Non-pigmented ciliary epithelial cell (primary cell): Measurements from ENCODE around the gene MS4A18.
"Not testable (repeated sequence)": the region's sequence is repeated elsewhere in the genome, so short reads cannot be mapped to it uniquely, and the experiment has no call there.

Experiments
- DNase-seq: peaks from one replicate; pipeline ENCODE4 v3.0.0-alpha.2; 2010; ENCODE audit warnings: low read depth

The MS4A18 gene

DNA sequence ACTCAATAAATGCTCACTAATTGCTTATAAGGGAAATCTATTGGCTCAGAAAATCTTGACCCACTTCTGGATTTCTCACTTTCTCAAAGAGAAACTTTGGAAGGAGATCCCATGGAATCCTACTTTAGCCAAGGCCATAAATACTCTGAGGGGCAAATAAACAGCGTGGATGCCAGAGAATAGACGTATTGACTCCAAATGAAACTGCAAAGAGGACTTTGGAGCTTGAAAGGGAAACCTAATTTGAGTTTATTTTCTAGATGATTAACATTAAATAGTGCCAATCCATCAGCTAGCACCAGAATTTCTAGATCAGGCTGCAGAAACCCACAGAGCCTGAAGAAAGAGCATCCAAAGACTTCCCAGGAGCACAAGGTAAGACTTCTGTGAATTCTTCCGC is at the start of gene MS4A18:
MS4A18 (plus strand) TSS at position 301 of the 400 bp plus-strand sequence.
- no peak for DNase-seq

DNA sequence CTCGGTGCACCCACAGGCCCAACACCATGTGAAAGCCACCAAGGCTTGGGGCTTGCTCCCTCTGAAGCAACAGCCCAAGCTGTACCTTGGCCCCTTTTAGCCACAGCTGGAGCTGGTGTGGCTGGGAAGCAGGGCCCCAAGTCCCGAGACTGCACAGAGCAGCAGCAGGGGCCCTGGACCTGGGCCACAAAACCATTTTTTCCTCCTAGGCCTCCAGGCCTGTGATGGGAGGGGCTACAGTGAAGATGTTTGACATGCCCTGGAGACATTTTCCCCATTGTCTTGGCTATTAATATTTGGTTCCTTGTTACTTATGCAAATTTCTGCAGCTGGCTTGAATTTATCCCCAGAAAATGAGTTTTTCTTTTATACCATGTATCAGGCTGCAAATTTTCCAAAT is 46.3 kb upstream of the MS4A18 start:
- DNase-seq = not testable (repeated sequence)

DNA sequence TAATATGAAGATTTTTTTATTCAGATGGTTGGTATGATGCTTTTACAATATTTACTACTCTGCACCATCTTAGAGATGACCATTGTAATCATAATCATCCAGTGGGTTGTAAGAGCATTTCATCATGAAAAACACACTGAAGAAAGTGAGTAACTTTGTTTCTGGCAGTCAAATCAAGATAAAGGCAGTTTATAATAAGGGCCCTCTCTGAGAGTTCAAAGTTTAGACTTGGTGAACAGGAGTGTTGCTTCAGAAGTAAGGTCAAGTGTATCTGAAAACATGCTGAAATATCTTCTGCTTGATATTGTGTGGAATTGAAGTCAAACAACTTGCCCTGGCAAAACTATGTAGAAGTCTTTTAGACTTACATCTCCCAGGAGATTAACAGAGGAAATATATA is 44.6 kb upstream of the MS4A18 start:
- no peak for DNase-seq

DNA sequence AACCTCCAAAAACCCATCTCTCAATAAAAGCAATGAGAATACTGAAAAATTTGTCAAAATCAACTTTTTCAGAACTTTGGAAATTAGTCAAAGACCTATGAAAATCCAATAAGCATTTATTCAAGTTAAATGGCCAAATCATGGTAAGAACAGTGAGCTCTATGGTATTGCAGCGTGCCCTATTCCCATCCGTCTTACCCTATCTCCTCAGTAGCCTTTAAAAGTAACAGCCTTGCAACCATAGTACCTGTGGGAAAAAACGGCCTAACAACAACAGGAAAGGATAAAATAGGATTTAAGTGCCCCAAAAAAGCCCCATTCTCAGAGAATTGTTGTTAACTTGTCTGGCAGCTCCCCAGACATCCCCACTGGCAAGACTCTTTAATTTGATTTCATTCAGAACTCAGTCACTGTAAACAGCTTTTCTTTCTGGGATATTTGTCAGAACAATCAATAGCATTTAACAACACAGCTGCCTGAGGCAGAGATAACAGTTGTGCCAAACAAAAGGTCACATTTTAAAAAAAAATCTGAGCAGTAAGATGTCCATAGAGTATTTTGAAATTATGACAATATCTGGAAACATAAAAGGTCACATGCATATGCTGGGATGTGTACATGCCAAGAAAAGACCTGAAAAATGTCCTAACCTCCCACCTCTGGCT is 43.9 kb upstream of the MS4A18 start:
- no peak for DNase-seq

DNA sequence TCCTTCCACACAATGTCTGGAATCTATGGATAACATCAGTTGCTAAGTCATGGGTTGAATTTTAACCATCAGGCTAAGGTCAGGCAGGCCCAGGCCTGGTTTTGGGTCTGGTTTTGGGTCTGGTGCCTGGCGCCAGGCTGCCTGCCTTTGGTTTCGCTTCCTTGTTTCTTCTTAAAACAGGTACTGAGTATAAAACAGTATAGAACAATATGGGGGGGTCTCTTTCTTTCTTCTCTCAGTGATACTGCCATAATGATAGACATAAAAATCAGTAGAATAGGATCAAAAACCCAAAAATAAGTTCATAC is 40.0 kb upstream of the MS4A18 start:
- DNase-seq = not testable (repeated sequence)

DNA sequence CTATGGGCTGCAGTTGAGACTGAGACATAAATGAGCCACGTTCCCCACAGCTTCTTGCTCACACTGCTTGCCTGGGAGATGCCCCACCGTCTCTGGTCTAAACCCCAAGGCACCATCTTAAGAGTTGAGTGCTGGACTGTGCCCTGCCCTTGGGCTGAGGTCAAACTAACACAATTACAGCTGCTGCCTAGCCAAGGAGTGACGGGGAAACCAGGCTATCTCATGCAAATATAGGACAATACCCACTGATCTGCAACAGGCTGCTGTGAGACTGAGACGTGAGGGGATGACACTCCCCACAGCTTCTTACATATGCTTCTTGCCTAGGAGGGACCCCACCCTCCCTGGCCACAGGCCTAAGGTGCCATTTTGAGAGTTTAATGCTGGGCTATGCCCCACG is 32.9 kb upstream of the MS4A18 start:
- no peak for DNase-seq

DNA sequence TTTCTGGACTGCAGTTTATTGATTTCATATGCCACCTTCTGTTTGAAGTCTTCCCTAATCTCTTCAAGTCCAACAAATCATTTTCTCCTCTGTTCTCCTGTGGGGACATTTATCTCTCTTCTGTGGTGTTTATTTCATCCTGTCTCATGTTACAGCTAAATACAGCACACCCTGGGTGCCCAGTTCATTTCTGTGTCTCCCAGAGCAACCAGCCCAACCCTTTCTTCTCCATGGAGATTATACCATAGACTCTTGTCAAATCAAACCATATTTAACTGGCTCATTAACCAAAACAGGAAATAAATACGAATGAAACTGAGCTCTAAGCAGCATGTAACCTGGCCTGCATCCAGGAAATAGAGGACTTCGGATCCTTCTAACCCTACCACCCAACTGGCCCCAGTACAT is 25.2 kb upstream of the MS4A18 start, which contains the start of gene MS4A8:
MS4A8 (plus strand) TSS at position 329 of the 408 bp plus-strand sequence. CDS start 1,249 bp downstream, outside the sequence.
- no peak for DNase-seq

DNA sequence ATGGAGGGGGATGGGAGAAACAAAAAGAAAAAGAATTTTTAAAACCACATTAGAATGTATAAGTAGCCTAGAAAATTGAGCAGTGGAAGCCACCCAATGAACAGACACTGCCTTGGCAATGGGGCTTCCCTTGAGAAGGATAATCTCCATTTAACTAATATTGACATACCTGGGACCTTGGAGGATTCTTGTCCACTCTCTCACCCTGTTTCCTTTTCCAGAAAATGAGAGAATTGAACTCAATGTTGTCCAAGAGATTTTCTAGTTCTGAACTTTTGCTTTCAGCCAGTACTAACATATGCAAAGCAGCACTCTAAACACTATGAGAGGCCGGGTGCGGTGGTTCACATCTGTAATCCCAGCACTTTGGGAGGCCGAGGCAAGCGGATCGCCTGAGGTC is 24.6 kb upstream of the MS4A18 start:
- DNase-seq = no peak

DNA sequence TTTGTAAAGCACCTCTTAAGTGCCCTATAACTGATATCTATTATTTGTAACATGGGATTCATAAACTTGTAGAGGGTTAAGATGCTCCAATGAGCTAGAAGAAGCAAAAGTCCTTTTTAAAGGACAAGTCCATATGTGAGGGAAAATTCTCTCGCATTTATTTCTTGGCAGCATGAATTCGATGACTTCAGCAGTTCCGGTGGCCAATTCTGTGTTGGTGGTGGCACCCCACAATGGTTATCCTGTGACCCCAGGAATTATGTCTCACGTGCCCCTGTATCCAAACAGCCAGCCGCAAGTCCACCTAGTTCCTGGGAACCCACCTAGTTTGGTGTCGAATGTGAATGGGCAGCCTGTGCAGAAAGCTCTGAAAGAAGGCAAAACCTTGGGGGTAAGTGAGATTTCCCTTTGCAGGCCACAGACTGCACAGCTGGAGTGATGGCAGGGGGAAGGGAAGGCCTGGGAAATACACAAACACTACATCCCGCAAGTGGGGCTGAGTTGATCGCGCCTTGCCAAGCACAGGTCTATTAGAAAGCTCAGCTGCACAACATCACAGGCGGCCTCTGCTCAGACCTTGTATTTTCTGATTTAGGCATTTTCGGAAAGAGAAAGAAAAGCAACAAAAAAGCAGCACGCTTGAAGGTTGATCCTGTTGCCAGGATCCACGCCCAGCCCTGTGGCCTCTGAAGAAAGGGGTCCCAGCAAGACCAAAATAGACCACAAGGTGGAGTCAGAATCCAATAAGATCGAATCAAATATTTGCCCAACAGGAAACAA is 23.6 kb upstream of the MS4A18 start:
- DNase-seq = no peak

DNA sequence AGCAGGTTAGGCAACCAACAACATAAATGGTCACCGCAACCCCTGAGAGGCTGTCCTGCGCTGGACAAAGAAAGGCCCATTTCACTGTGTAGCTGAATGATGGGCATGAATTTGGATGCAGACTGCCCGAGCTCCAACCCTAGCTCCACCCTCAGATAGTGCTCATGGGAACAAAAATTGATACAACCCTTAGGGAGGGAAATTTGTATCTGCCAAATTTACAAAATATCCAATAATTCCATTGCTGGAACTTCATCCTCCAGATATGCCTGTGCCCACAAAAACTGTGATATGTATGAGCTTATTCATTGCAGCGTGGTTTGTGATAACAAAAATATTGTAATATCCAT is 23.1 kb upstream of the MS4A18 start:
- no peak for DNase-seq

DNA sequence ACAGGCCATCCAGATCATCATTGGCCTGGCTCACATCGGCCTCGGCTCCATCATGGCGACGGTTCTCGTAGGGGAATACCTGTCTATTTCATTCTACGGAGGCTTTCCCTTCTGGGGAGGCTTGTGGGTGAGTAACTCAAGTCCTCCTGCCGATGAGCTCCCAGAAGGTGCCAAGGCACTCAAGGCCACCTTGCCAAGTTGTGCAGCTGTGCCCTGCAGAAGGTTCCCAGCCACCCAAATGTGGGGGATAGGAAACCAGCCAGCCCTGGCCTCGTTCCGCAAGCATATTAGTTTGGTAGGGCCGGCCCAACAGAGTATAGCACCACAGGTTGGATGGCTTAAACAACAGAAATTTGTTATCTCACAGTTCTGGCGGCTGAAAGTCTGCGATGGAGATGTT is 21.1 kb upstream of the MS4A18 start:
- no peak for DNase-seq

DNA sequence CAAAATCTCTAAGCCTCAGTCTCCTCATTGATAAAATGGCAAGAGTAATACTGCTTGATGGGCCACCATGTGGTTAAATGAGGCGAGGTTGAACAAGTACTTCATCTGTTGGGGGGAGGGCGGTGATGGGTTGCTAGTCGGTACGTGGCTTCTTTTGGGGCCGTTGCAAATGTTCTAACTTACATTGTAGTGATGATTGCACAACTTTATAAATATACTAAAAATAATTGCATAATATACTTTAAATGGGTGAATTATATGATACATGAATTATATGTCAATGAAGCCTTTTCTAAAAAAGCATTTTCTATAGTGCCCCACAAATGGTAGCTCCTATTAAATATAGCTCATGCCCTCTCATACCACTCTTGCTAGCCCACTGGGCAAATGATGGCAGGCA is 18.6 kb upstream of the MS4A18 start:
- DNase-seq = no peak

DNA sequence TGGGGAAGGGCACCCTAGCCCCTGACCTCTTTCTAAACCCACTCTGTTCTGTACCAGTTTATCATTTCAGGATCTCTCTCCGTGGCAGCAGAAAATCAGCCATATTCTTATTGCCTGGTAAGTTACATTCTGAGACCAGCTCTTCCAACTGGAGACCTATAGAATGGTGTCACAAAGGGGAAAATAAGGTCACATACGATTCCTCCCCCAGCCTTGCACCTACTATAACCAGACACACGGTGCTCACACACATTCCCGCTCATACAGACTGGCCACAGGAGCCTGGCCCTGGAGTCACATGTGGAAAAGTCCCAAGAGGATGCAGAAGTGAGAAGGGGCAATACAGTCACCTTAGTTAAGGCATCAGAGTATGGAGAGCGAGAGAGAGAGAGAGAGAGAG is 17.6 kb upstream of the MS4A18 start:
- no peak for DNase-seq

DNA sequence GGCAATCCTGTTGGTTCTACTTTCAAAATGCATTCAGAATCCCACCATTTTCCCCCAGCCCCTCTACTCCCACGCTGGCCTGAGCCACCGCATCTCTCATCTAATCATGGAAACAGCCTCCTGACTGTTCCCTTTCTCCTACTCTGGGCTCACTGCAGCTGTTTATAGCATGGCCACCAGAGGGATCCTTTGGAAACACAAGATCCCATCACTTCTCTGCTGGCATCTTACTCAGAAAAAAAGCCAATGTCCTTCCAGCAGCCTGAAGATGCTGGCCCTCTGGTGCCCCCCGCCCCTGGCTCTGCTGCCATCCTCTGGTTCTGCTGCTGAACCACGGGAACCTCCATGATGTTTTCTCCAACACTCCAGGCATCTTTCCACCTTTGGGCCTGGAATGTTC is 14.0 kb upstream of the MS4A18 start:
- no peak for DNase-seq

DNA sequence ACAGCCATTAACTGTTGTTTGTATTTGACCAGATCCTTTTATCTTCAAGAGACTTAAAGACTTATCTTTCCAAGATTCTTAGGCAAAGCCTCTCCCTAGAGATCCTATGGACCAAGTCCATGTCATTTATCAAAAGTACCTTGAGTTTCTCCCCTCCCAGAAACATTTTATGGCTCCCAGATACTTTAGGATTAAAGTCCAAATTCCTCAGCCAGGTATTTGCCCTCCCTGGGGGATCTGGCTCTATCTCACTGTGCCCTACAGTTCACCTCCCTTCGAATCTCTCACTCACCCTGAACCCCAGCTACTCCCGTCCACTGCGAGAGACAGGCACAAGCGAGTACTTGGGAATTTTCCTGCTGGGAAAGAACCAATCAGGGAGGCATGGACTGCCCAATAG is 13.2 kb upstream of the MS4A18 start:
- DNase-seq = no peak

DNA sequence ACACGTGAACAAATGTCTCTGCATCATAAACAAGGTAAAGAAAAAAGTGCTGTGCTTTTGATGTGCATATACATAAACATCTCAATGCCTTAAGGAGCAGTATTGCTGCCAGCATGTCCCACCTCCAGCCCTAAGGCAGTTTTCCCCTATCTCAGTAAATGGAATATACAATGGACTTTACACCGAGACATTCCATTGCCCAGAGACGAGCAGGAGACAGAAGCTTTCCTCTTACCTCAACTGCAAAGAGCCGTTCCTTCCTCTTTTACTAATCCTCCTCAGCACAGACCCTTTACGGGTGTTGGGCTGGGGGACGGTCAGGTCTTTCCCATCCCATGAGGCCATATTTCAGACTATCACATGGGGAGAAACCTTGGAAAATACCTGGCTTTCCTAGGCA is 11.1 kb upstream of the MS4A18 start:
- not testable (repeated sequence) for DNase-seq

DNA sequence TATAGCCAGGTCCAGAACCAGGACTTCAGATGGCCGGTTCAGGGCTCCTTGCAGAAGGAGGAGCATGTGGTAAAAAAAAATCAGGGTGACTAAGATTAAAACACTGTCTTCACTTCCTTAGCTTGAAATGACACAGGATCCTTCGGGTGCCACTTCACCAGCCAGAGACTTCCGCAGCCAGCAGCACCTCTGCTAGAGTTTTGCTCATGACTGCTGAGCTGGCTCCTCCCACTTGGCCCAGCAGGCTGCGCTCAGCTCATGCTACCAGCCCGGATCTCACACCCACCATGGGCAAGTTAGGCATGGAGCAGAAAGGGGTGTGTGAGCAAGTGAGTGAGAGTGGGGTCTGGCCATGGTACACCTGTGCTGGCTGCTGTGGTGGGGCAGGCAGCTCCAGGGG is 6.6 kb upstream of the MS4A18 start:
- DNase-seq = no peak

DNA sequence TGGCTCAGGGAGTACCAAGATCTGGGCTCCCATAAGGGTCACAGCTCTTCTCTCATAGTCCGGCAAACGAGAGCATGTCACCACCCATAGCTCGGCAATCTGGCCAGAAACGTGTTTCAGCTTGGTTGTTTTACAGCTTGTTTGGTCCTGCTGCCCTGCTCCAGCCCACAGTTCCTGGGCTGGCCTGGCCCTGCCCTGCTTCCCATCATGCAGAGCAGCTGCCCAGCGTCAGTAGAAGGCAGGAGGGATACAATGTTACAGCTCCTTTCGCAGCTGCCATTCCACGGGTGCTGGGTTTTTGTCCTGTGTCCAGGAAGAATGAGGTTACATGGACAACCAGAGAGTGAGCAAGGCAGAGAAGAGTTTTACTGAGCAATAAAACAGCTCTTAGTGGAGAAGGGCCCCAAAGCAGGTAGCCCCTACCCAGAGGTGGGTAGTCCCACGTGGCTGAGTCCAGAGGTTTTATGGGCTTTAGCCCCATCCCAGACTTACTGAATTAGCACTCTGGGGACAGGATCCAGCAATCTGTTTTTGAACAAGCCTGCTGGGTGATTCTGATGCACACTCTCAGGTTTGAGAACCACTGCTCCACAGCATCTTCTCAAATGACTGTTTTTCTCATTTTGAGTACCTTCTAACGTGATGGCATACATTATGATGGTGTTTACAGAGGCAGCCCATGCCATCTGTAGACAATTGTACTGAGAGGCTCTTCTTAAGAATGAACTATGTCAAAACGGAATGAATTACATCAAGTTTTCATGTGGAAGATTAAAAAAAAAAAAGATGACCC is 5.8 kb upstream of the MS4A18 start:
- no peak for DNase-seq

DNA sequence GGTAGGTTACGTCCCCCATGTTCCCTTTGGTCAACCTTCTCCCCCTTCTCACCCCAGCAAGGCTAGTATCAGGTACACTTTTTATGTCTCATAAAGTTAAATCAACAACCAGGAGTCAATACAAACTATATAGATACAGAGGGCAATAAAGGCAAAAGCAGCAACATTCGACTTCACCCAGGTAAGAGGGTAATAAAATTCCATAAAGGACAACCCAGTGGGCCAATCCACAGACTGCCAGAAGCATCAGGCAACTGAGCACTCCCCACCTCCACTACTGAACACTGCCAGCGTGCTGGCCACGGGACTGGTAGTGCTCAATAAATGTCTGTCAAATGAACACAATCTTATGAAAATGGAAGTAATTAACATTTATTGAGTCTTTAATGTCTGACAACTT is 5.1 kb upstream of the MS4A18 start:
- no peak for DNase-seq

DNA sequence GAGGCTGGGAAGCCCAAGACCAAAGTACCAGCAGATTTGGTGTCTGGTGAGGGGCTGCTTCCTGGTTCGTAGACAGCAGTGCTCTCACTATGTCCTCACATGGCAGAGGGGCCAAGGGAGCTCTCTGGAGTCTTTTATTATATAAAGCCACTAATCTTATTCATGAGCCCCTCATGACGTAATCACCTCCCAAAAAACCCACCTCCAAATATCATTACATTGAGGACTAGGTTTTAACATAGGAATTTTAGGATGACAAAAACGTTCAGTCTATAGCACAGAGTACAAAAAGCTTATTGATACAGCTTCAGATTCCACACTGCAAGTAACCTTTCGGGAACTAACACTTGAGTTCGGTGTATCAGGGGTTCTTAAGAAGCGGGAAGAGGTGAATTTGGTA is 4.1 kb upstream of the MS4A18 start:
- DNase-seq = no peak

DNA sequence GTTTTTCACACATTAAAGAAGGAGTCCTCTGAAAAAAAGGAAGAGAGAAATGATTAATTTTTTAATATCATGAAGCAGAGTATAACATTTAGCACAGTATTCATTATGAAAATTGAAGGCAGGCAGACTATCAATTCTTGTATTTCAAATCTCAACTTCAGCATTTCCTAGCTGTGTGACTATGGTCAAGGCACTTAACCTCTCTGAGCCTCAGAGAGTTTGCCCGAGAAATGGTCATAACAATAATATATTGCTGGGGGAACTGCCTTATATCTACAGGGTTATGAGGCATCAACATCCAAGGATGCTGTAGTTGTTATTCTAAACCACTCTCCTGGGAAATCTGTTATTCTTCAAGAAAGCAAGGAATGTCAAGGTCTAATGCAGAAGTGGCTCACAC is 1.1 kb downstream of the MS4A18 start:
- DNase-seq = no peak

DNA sequence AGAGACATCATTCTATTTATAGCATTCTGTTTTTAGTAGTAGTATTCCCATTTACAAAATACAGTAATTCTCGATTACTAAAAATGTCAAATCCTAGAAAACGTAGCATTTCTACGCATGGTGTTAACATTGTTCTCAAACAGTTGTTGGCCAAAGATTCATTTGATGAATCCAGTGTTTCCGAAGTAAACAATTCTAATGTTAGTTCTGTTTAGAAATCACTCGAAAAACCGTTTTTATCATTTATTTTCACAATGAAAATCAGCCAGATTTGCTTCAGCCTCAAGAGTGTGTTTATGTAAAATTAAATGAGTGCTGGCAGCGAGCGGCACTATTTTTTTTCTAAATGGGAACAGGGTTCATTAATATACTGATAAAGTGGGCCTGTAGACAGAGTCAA is 7.1 kb downstream of the MS4A18 start:
- DNase-seq = no peak

DNA sequence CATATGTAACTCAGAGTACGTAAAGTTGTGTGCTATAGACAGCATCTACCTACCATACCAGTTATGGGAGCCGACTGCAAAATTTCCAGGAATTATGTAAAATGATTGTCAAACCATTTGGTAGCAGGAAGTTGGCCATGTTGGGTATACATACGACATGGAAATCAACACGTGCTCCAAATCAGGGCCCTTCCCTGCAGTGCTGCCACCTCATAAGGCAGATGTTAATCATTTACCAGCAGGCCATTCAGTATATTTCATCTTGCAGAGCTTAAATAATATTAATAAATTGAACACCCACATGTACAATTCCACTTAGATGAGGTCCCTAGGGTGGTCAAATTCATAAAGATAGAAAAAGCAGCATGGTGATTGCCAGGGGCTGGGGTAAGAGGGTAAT is 9.8 kb downstream of the MS4A18 start:
- no peak for DNase-seq
